Neural cell (in vitro differentiated cells): ENCODE data around the gene ELMO2.

Experiments used
- EP300 ChIP-seq: fragments of 450-650 bp; conservative IDR thresholded peaks from 2 replicates; pipeline ENCODE4 v1.6.1; 2014; ENCODE audit warnings: antibody characterized with exemption, mild to moderate bottlenecking, moderate library complexity; ENCODE audit not compliant: poor library complexity, severe bottlenecking
- RAD21 ChIP-seq: fragments of 450-650 bp; conservative IDR thresholded peaks from 2 replicates; pipeline ENCODE4 v1.6.1; 2014; ENCODE audit warnings: antibody characterized with exemption, mild to moderate bottlenecking, moderate library complexity
- TF ChIP-seq, protein P1 (sequence below): fragments of 450-650 bp; IDR thresholded peaks from 2 replicates; pipeline ENCODE4 v1.5.1; 2014; ENCODE audit warnings: antibody characterized with exemption, mild to moderate bottlenecking, moderate library complexity; ENCODE audit not compliant: poor library complexity, severe bottlenecking

DNA sequence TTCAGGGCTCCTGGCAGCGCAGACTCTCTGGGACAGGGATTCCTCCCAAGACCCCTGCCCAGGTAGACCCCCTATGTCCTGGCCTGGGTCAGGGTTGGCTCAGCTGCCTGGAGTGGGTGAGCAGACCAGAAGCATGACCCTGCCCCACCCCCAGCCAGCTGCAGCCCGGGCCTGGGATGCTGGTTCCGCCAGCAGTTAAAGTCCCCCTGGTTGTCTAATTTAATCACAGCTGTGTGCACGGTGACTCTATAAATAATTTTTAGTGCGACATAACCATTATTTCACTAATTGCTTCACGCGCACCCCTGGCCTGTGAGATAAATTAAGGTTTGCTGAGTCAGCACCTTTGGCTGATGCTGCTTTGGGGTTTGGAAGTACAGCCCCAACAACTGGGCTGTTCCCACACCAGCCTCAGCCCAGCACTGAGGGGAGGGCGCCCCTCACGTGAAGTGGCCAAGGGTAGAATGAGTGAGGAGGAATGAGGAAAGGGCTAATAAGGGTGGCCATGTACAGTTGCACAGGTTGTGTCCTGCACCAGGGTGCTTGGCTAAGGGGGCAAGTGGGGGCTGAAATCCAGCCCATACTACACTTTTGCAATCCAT is 72.0 kb downstream of the ELMO2 start:
- TF ChIP-seq RAD21 (no peak), EP300 (no peak)
- TF ChIP-seq, protein P1, sequence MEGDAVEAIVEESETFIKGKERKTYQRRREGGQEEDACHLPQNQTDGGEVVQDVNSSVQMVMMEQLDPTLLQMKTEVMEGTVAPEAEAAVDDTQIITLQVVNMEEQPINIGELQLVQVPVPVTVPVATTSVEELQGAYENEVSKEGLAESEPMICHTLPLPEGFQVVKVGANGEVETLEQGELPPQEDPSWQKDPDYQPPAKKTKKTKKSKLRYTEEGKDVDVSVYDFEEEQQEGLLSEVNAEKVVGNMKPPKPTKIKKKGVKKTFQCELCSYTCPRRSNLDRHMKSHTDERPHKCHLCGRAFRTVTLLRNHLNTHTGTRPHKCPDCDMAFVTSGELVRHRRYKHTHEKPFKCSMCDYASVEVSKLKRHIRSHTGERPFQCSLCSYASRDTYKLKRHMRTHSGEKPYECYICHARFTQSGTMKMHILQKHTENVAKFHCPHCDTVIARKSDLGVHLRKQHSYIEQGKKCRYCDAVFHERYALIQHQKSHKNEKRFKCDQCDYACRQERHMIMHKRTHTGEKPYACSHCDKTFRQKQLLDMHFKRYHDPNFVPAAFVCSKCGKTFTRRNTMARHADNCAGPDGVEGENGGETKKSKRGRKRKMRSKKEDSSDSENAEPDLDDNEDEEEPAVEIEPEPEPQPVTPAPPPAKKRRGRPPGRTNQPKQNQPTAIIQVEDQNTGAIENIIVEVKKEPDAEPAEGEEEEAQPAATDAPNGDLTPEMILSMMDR: no peak
